Stimulated activated CD4-positive, alpha-beta T cell treated with anti-CD3 and anti-CD28 coated beads, Interleukin-1b, Interleukin-23, amount 100 ng/mL, for 4 hours (primary cell): ENCODE results near the gene DMAC1.
A peak's percentile ranks its signal among the peaks of the same experiment; 100 is the strongest.

Experiments
- DNase-seq, 2 donors: peaks; one replicate each; pipeline ENCODE4 v3.0.0-alpha.2; 2020; ENCODE audit warnings: low read depth in 2 of 2

The DMAC1 gene, protein sequence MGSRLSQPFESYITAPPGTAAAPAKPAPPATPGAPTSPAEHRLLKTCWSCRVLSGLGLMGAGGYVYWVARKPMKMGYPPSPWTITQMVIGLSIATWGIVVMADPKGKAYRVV

GRCh38 chr9:7799234-7799943 lies at the start of gene DMAC1:
TSS of gene DMAC1 (minus strand) at chr9:7799778. CDS start at chr9:7799734, 44 bp downstream.
- peak; percentile 59 to 61 for DNase-seq

- DNase-seq, result no peak
Measured at GRCh38 chr9:7849362-7849761, 49.8 kb upstream of the DMAC1 start.

- DNase-seq, result no peak
Measured at GRCh38 chr9:7848498-7848897, 48.9 kb upstream of the DMAC1 start.

DNA sequence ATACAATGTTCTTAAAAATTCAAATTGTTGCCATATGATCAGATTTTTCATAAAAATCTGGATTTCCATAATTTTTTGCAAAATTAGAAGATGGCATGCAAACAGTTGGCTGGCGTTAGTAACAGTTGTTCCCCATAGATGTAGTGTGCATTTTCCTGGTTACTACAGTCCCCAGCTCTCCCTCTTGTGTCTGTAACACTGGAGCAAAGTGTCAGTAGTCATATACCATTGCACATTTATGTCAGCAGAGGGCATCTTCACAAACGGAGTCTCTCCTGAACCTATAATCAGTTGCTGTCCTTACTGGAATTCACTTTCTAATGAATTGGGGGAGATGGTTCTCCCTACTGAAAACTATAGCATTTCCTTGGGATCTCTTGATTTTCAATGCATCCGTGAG lies 44.7 kb upstream of the DMAC1 start:
- no peak for DNase-seq

GRCh38 chr9:7841831-7842230 lies 42.3 kb upstream of the DMAC1 start:
- no peak for DNase-seq

DNA sequence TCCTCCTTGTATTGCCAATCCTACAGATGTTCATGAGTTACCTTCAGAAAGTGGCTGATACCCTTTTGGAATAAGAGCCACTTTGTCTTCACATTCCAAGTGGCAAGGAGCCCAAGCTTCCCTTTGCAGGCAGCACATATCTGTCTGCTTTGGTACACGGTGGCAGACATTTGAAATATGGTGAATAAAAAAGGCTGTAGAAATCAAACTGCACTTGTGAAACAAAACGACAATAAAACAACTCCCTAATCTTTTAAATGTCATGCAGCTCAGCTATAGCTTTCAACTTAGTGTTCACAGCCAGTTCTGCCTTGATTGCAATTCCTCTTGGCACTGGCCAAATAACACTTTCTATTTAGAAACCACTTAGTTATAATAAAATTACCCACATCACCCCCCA lies 35.0 kb upstream of the DMAC1 start:
- DNase-seq, result no peak

DNA sequence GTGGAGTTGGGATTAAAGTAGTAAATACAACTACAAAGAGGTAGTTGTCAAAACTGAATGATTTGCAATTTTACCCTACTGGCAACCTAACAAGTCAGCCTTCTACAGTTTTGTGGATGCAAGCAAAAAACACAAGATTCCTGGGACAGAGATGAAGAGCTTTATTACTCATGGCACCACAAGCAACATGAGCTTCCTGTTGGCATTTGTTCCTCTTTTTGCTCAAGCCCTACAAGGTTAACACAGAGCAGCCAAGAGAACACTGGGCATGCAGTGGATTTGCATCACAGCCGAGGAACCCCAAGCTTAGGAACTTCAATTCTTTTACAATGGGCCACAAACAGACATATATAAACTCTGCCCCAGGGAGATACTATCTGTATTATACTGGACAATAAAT lies 28.8 kb upstream of the DMAC1 start:
- no peak for DNase-seq

DNA sequence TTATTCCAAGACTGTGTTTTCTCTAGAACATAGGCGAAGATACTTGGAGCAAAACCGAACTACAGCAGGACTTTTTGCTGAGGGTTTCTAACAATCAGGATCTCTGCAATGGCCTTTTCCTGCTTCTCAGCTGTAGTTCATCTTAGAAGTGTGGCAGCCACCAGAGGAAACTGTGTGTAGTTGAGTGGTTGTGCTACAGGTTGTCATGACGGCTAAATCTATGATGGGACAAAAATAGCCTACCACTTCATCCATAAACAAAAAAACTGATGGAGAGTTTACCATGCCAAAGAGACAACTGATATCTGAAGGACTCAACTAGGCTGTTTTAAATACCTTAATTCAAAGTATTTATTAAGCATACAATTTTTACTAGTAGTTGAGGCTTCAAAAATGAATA lies 28.2 kb upstream of the DMAC1 start:
- no peak for DNase-seq

DNA sequence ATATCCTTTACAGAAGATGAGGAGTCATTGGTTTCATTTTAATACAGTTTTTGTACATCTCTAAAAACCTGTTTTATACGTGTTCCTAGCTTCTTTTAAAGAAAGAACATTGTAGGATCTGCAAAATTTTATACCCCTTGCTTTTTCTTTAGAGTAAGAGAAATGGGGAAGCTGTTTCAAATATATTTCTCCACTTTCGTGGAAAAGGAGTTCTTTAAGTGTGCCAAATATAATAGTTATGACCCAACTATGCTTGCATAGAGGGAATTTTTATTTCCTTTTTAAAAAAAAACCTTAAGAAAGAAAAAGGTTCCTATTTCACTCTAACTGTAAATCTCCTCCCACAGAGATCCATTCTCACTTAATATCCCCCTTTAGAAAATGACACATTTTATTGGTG lies 27.5 kb upstream of the DMAC1 start:
- no peak for DNase-seq

GRCh38 chr9:7823651-7824050 lies 24.1 kb upstream of the DMAC1 start:
- DNase-seq, result no peak

DNA sequence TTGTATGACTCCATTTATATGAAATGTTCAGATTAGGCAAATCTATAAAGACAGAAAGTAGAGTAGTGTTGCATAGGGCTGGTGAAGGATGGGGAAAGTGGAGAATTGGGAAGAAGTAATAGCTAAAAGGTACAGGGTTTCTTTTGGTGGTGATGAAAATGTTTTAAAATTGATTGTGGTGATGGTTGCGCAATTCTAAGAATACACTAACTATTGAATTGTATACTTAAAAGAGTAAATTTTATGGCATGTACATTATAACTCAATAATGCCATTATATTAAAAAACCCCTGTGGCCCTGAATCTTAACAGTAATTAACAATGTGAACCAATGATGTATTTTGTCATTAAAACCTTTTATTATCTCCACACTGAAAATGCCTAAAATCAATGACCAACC lies 20.4 kb upstream of the DMAC1 start:
- DNase-seq, result no peak

DNA sequence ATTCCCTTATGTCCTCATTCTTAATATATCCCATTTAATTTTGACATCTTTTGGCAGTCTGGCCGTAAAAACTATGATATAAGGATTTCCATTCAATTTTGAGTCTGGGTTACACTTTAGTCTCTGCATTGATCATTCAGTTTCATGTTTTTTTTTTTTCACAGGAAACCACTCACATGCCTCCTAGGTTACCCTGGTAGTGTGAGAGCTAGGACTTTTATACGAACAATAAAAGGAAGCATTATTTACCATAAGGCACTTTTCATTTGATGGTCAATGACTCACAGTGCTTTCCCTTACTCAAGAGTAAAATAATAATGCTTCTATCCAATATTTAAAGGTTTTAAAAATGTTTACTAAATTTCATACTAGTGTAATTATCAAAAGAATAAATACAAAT lies 16.4 kb upstream of the DMAC1 start:
- DNase-seq, result no peak

DNA sequence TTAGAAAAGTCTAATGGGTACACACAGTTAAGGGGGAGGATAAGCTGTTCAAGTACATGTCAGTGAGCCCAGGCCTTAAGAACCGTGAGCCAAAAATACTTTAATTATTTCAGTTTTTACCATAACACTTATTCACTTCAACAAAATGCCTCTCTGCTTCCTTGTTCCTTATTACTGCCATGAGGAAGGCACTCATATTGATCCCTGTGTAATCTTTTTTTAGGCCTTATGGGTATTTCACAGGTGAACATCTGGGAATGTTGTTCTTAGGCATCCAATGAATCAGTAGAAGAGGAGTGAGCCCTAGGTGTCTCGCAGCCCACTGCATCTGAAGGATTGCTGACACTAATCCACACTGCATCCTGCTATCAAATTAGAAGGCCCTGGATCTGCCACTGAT lies 13.5 kb upstream of the DMAC1 start:
- DNase-seq, result no peak

- no peak for DNase-seq
Measured at GRCh38 chr9:7811677-7812076, 12.1 kb upstream of the DMAC1 start.

- no peak for DNase-seq
Measured at GRCh38 chr9:7802666-7803065, 3.1 kb upstream of the DMAC1 start.

GRCh38 chr9:7799944-7800285 lies 337 bp upstream of the DMAC1 start:
- DNase-seq, result no peak

GRCh38 chr9:7794196-7794595 lies 5.4 kb downstream of the DMAC1 start:
- no peak for DNase-seq

DNA sequence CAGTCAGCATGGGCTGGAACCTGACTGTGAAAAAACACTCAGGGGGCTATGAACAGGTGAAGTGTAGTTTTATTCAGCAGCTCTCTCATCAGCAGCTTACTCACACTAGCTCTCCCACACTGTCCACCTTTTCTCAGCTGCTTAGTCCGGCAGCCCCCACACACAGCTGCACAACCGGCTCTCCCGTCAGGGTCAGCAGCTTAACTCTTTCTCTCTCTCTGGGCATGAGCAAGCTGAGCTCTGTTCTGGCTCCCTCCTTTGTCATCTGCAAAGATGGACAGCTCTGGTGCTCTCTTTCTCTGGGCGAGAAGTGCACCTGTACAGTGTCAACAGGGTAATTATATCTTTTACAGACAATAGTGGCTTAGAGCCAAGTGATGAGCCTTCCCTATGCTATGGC lies 8.2 kb downstream of the DMAC1 start:
- no peak for DNase-seq

GRCh38 chr9:7790819-7791182 lies 8.8 kb downstream of the DMAC1 start:
- DNase-seq, result no peak

GRCh38 chr9:7790022-7790818 lies 9.4 kb downstream of the DMAC1 start:
- DNase-seq, result no peak

DNA sequence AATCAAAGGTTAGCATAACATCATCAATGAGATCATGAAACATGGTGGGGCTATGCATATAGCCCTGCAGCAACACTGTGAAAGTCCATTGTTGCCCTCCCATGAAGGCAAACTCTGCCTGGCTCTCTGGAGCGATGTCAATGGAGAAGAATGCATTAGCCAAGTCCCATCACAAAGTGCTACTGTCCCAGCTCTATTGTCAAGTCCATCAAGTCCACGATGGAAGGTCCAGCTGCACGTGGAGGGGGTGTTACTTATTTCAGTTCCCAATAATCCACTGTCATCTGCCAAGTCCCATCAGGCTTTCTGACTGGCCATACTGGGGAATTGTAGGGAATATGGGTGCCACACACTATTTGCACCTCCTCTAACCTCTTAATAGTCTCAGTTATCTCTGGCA lies 10.8 kb downstream of the DMAC1 start:
- DNase-seq, result no peak

GRCh38 chr9:7785813-7786212 lies 13.8 kb downstream of the DMAC1 start:
- no peak for DNase-seq

DNA sequence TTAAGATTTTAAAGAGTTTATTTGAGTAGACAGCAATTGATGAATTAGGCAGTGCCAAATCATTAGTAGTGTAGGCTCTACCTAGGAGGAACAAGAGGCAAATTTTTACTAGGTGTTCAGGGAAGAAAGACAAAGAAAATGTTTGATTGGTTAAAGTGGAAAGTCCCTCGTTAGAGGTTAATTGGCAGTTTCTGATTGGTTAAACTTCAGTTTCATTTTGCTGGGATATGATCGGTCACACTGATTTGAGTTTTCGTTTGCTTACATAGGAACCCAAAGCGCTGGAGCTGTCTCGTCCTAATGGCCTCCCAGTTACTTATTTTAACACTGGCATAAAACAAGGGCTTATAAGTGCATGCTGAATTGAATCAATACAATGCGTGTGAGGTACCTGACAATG lies 15.1 kb downstream of the DMAC1 start:
- no peak for DNase-seq
